Ovary (tissue), 9 donors: Measurements from ENCODE around the gene SGO2. TPM values are rescaled to one million over a fixed set of nuclear protein-coding genes. Genes with fewer than 3 reads are reported as not detected.
"Not testable (repeated sequence)": the region's sequence is repeated elsewhere in the genome, so short reads cannot be mapped to it uniquely, and the experiment has no call there.

ENCODE experiments used
- DNase-seq, 5 donors: peaks; one replicate each; pipeline ENCODE4 v3.0.0-alpha.2; 2019 to 2020
- H3K27ac ChIP-seq, 2 donors: fragments of 200-600 bp; one replicate each; pipeline versions ENCODE4 v1.5.1 to v1.8.0; 2019 to 2022
- H3K27me3 ChIP-seq: fragments of 200-600 bp; one replicate; pipeline ENCODE4 v1.8.0; 2022
- H3K36me3 ChIP-seq: fragments of 200-600 bp; sonication (generic); one replicate; pipeline ENCODE4 v1.5.1; 2019
- H3K4me1 ChIP-seq: one replicate; pipeline ENCODE4 v1.8.1; 2013; ENCODE audit warnings: mild to moderate bottlenecking, moderate library complexity; ENCODE audit not compliant: insufficient read depth
- H3K4me3 ChIP-seq: fragments of 200-600 bp; sonication (generic); one replicate; pipeline ENCODE4 v1.5.1; 2017
- H3K9me3 ChIP-seq, 2 donors: fragments of 200-600 bp in 1 of 2; sonication (generic) in 1 of 2; one replicate each; pipeline versions ENCODE4 v1.5.1 to v1.8.1; 2013 to 2019; ENCODE audit warnings: mild to moderate bottlenecking in 1 of 2, moderate library complexity in 1 of 2
- EP300 ChIP-seq: sonication (generic); formaldehyde crosslinking; IDR thresholded peaks from one replicate; pipeline ENCODE4 v1.6.1; 2017; ENCODE audit warnings: antibody characterized with exemption
- POLR2A ChIP-seq: fragments of 450-650 bp; IDR thresholded peaks from one replicate; pipeline ENCODE4 v1.6.1; 2017; ENCODE audit warnings: antibody characterized with exemption, mild to moderate bottlenecking, moderate library complexity
- WGBS, 3 donors: extraction: QIAGEN DNeasy Blood & Tissue Kit in 1 of 3; methylation state at CpG; one replicate each; pipeline versions ENCODE4 v1.1.5 to v1.1.7; 2013 to 2017; 5-methylcytosine and 5-hydroxymethylcytosine counted together
- intact Hi-C, 4 donors: fragments of 100-400 bp; cut with DNase I; formaldehyde crosslinking; loops; one replicate each; pipeline versions ENCODE4 v1.11.0 to v1.15.1; 2022 to 2023
- polyA plus RNA-seq, 2 donors: library from polyadenylated mRNA; stranded (reverse); fragments of 200-250 nt in 1 of 2; fragments of 350-450 nt in 1 of 2; fragmentation: Illumina TruSeq in 1 of 2; extraction: RNeasy Lipid Tissue Mini Kit (QIAGEN cat#74804) in 1 of 2; gene quantifications; one replicate each; pipeline ENCODE4 v1.2.3, GENCODE V29; 2013 to 2014
- total RNA-seq, 7 donors: library from RNA; depleted of rRNA in 2 of 7; stranded (reverse); fragments of >200 nt in 2 of 7; fragmentation: NEBNext Ultra II Directional in 3 of 7; extraction: Animal tissue kit (Norgen Biotek cat#: 25700) in 3 of 7; gene quantifications; one replicate each; pipeline versions ENCODE4 v1.1.0 to v1.2.4, GENCODE V29; 2016 to 2023
- TF ChIP-seq, protein P1 (sequence below), 3 donors: fragments of 450-650 bp in 2 of 3; fragments of 200-600 bp in 1 of 3; IDR thresholded peaks; one replicate each; pipeline versions ENCODE4 v1.5.1 to v1.8.0; 2016 to 2022; ENCODE audit warnings: antibody characterized with exemption in 3 of 3, mild to moderate bottlenecking in 1 of 3
- donor health status: DM: no; HTN: no; CAD: no; lungs with moderate emphysema.
- donor health status: DM: no; HTN: no; CAD: no.
- donor health status: Bipolar disorder and iron deficiency.
- donor health status: DM: yes; HTN: yes; CAD: no.
- donor health status: DM: no; HTN: no; CAD: no.
- donor health status: DM: yes; HTN: yes; CAD: no.

SGO2 gene
- total and polyA plus RNA-seq, 9 donors, result 1.8 to 4.4 (median 2.7) TPM

DNA sequence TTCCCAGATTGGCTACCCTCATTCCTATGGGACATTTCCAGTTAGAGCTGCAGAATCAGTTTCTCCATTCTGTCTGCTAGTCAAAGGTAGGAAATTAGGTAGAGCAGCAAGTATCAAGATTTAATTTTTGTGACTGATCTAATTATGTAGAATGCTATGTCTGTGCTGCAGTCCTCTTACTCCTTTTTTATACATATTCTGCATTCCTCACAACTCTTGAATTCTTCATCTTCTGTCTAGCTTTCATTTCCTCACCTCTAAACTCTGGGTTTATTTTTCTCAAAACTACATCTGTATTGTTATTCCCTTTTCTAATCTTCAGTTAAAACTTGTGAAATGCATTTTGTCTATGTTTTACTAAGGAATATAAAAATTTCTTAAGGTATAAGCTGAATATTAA lies 8.6 kb downstream of the SGO2 start:
- Histone ChIP-seq H3K9me3 (no peaks in the 10 kb centered on the region), H3K4me3 (no peak overlapping the region), H3K4me1 (peaks cover 4% of the 10 kb centered on the region), H3K27ac (no peak overlapping the region), H3K36me3 (no peaks in the 10 kb centered on the region), H3K27me3 (no peaks in the 10 kb centered on the region)
- intact Hi-C loops, result no loop called here
- no peak for DNase-seq
- TF ChIP-seq, protein P1, sequence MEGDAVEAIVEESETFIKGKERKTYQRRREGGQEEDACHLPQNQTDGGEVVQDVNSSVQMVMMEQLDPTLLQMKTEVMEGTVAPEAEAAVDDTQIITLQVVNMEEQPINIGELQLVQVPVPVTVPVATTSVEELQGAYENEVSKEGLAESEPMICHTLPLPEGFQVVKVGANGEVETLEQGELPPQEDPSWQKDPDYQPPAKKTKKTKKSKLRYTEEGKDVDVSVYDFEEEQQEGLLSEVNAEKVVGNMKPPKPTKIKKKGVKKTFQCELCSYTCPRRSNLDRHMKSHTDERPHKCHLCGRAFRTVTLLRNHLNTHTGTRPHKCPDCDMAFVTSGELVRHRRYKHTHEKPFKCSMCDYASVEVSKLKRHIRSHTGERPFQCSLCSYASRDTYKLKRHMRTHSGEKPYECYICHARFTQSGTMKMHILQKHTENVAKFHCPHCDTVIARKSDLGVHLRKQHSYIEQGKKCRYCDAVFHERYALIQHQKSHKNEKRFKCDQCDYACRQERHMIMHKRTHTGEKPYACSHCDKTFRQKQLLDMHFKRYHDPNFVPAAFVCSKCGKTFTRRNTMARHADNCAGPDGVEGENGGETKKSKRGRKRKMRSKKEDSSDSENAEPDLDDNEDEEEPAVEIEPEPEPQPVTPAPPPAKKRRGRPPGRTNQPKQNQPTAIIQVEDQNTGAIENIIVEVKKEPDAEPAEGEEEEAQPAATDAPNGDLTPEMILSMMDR (IDR thresholded peaks at IDR 0.05), result no peak
- TF ChIP-seq POLR2A (no peak), EP300 (no peak)

DNA sequence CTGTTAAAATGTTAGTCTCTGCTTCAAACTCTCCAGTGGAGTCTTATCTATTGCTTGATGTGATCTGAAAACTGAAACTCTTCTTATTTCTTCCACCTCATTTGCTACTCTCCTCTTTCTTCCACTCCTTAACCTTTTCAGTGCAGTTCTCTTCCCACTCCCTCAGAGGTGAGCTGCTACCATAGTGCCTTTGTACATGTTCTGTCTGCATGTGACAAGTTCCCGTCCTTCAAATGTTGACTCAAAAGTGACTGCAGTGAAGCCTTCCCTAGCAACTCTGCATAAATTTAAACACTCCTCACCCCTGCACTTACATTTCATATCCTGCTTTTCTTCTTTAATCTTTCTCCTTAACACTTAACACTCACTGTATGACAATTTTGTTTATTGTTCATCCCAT lies 12.1 kb downstream of the SGO2 start:
- Histone ChIP-seq H3K36me3 (no peaks in the 10 kb centered on the region), H3K27ac (no peak overlapping the region), H3K4me3 (no peak overlapping the region), H3K4me1 (peaks cover 4% of the 10 kb centered on the region), H3K9me3 (no peaks in the 10 kb centered on the region), H3K27me3 (no peaks in the 10 kb centered on the region)
- no peak for DNase-seq
- WGBS, 3 donors, result 94 to 98% (median 97%) methylated on average over 1 of the region's 1 CpG
- intact Hi-C loops, result no loop called here
- TF ChIP-seq, protein P1 (IDR thresholded peaks at IDR 0.05), result no peak

DNA sequence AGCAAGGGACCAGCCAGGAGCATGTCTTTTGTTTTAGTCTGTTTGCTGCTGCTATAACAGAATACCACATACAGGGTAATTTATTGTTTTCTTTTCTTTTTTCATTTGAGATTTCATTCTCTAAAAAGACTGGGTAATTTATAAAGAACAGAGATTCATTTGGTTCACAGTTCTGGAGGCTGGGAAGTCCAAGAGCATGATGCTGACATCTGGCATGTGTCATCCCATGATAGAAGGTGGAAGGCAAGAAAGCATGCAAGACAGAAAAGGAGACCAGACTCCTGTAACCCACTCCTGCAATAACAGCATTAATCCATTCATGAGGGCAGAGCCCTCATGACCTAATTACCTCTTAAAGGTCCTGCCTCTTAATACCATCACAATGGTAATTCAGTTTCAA lies 14.8 kb downstream of the SGO2 start:
- TF ChIP-seq EP300 (no peak), POLR2A (no peak)
- TF ChIP-seq, protein P1 (IDR thresholded peaks at IDR 0.05), result no peak
- intact Hi-C loops, result no loop called here
- Histone ChIP-seq H3K9me3 (no peaks in the 10 kb centered on the region), H3K27me3 (no peaks in the 10 kb centered on the region), H3K27ac (no peak overlapping the region), H3K4me3 (no peak overlapping the region), H3K4me1 (no peaks in the 10 kb centered on the region), H3K36me3 (no peaks in the 10 kb centered on the region)
- DNase-seq, result no peak

DNA sequence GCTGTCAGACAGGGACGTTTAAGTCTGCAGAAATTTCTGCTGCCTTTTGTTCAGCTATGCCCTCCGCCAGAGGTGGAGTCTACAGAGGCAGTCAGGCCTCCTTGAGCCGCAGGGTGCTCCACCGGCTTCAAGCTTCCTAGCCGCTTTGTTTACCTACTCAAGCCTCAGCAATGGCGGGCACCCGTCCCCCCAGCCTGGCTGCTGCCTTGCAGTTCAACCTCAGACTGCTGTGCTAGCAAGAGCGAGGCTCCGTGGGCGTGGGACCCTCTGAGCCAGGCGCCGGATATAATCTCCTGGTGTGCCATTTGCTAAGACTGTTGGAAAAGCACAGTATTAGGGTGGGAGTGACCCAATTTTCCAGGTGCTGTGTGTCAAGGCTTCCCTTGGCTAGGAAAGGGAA lies 40.6 kb downstream of the SGO2 start:
- 92 to 98% (median 94%) methylated on average over 12 of the region's 12 CpGs for WGBS, 3 donors
- H3K4me3 ChIP-seq, H3K4me1 ChIP-seq, DNase-seq, intact Hi-C loops, H3K27me3 ChIP-seq, H3K27ac ChIP-seq, H3K9me3 ChIP-seq, H3K36me3 ChIP-seq: not testable (repeated sequence)

DNA sequence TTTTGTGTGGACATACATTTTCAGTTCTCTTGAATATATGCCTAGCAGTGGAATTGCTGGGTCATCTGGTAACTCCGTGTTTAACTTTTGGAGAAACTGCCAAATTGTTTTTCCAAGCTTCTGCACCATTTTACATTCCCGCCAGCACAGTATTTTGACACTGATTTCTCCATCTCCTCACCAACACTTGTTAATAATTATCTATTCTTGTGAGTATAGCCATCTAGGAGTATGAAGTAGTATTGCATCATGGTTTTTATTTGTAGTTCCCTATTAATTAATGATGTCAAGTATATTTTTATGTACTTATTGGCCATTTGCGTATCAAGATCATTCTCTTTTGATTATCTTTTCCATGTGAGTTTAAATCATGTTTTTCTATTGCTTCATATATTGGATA lies 41.9 kb downstream of the SGO2 start:
- 94 to 97% (median 96%) methylated on average over 3 of the region's 3 CpGs for WGBS, 3 donors
- TF ChIP-seq, protein P1 (IDR thresholded peaks at IDR 0.05), result no peak
- intact Hi-C loops, result no loop called here
- no peaks in the 10 kb centered on the region for H3K36me3 ChIP-seq
- H3K27me3 ChIP-seq, result no peaks in the 10 kb centered on the region
- H3K27ac ChIP-seq, result no peak overlapping the region
- H3K9me3 ChIP-seq, result no peaks in the 10 kb centered on the region
- H3K4me1 ChIP-seq, result no peaks in the 10 kb centered on the region
- no peak for DNase-seq
- no peak overlapping the region for H3K4me3 ChIP-seq
